ENCODE data around the gene IQGAP2. TPM values are rescaled to one million over a fixed set of nuclear protein-coding genes. Genes with fewer than 3 reads are reported as not detected.

Gene IQGAP2
- total and polyA plus RNA-seq, 9 of the 15 experiments (the other 6 are each of a cell fraction or from before 2014, with no cell fraction given): 8.7 to 23.2 (median 17.4) TPM

- no peak for TF ChIP-seq CHD7 (IDR thresholded peaks at IDR 0.05; ENCODE audit: low read depth, low read length)
- no peak for TF ChIP-seq FOXO4 (CRISPR knock-in tag; IDR thresholded peaks at IDR 0.05)
- no peak for TF ChIP-seq ZNF165 (CRISPR knock-in tag; IDR thresholded peaks at IDR 0.05; ENCODE audit: borderline replicate concordance)
- TF ChIP-seq ERF (CRISPR knock-in tag; IDR thresholded peaks at IDR 0.05): no peak
Observed at GRCh38 chr5:76542887-76543690, 140.0 kb downstream of the IQGAP2 start (continued).
